Body of pancreas (tissue), 4 donors: ENCODE data around the gene IQCE. TPM values are rescaled to one million over a fixed set of nuclear protein-coding genes. Genes with fewer than 3 reads are reported as not detected.

Experiments used
- ATAC-seq: fragments of 150-250 bp; one replicate; pipeline ENCODE4 v1.9.1; 2016
- DNase-seq, 4 donors: peaks; one replicate each; pipeline ENCODE4 v3.0.0-alpha.2; 2019
- H3K27ac ChIP-seq, 4 donors: fragments of 200-600 bp; sonication (generic); 1 replicate in 3 of 4; 2 replicates in 1 of 4; pipeline versions ENCODE4 v1.5.1 to v1.6.1; 2016 to 2019; ENCODE audit warnings: mild to moderate bottlenecking in 1 of 4, mixed read lengths in 1 of 4, moderate library complexity in 1 of 4
- H3K27me3 ChIP-seq, 2 donors: fragments of 200-600 bp; sonication (generic); one replicate each; pipeline ENCODE4 v1.6.0; 2016; ENCODE audit warnings: mild to moderate bottlenecking in 1 of 2
- H3K36me3 ChIP-seq, 2 donors: fragments of 200-600 bp; sonication (generic); replicated peaks in 1 of 2; 2 replicates each; pipeline ENCODE4 v1.5.1; 2016; ENCODE audit warnings: low read depth in 2 of 2; ENCODE audit not compliant: insufficient read depth in 1 of 2
- H3K4me1 ChIP-seq: fragments of 200-600 bp; sonication (generic); one replicate; pipeline ENCODE4 v1.6.0; 2016
- H3K4me3 ChIP-seq, 2 donors: fragments of 200-600 bp; sonication (generic); 1 replicate in 1 of 2; 2 replicates in 1 of 2; pipeline ENCODE4 v1.5.1; 2016 to 2019
- H3K9me3 ChIP-seq, 3 donors: fragments of 200-600 bp; sonication (generic); 1 replicate in 2 of 3; 2 replicates in 1 of 3; pipeline ENCODE4 v1.5.1; 2016
- POLR2A ChIP-seq, 3 donors: fragments of 450-650 bp; IDR thresholded peaks; one replicate each; pipeline ENCODE4 v1.6.1; 2016; ENCODE audit warnings: antibody characterized with exemption in 3 of 3, mild to moderate bottlenecking in 2 of 3
- WGBS, 2 donors: methylation state at CpG; one replicate each; pipeline ENCODE4 v1.1.5; 2017; 5-methylcytosine and 5-hydroxymethylcytosine counted together
- intact Hi-C: fragments of 100-400 bp; cut with DNase I; formaldehyde crosslinking; loops from one replicate; pipeline ENCODE4 v1.15.1; 2023
- total RNA-seq, 2 donors: library from RNA; depleted of rRNA; stranded (reverse); fragments of >200 nt; gene quantifications; one replicate each; pipeline ENCODE4 v1.1.0, GENCODE V29; 2016
- TF ChIP-seq, protein P1 (sequence below), 7 experiments: fragments of 450-650 bp in 4 of 7; fragments of 200-600 bp in 3 of 7; sonication (generic) in 3 of 7; IDR thresholded peaks; one replicate each; pipeline ENCODE4 v1.5.1; 2016 to 2019; ENCODE audit warnings: antibody characterized with exemption in 7 of 7

Gene IQCE
- total RNA-seq, 2 donors from 2014 or later = 7.8 to 73.2 TPM

- ATAC-seq = no peak
- Histone ChIP-seq H3K36me3 (peaks cover 10 to 20% of the 10 kb centered on the region in 2 donors), H3K4me1 (no peaks in the 10 kb centered on the region), H3K9me3 (no peaks in the 10 kb centered on the region), H3K27me3 (no peaks in the 10 kb centered on the region), H3K4me3 (no peak overlapping the region), H3K27ac (no peak overlapping the region)
- TF ChIP-seq, protein P1, sequence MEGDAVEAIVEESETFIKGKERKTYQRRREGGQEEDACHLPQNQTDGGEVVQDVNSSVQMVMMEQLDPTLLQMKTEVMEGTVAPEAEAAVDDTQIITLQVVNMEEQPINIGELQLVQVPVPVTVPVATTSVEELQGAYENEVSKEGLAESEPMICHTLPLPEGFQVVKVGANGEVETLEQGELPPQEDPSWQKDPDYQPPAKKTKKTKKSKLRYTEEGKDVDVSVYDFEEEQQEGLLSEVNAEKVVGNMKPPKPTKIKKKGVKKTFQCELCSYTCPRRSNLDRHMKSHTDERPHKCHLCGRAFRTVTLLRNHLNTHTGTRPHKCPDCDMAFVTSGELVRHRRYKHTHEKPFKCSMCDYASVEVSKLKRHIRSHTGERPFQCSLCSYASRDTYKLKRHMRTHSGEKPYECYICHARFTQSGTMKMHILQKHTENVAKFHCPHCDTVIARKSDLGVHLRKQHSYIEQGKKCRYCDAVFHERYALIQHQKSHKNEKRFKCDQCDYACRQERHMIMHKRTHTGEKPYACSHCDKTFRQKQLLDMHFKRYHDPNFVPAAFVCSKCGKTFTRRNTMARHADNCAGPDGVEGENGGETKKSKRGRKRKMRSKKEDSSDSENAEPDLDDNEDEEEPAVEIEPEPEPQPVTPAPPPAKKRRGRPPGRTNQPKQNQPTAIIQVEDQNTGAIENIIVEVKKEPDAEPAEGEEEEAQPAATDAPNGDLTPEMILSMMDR (IDR thresholded peaks at IDR 0.05) = no peak
- TF ChIP-seq POLR2A (IDR thresholded peaks at IDR 0.05) = no peak
- DNase-seq = no peak
- 89 to 91% methylated on average over 4 to 25 of the region's 27 CpGs for WGBS, 2 donors
- intact Hi-C loops = no loop called here
Measured at GRCh38 chr7:2595258-2595860, 36.6 kb downstream of the IQCE start.

DNA sequence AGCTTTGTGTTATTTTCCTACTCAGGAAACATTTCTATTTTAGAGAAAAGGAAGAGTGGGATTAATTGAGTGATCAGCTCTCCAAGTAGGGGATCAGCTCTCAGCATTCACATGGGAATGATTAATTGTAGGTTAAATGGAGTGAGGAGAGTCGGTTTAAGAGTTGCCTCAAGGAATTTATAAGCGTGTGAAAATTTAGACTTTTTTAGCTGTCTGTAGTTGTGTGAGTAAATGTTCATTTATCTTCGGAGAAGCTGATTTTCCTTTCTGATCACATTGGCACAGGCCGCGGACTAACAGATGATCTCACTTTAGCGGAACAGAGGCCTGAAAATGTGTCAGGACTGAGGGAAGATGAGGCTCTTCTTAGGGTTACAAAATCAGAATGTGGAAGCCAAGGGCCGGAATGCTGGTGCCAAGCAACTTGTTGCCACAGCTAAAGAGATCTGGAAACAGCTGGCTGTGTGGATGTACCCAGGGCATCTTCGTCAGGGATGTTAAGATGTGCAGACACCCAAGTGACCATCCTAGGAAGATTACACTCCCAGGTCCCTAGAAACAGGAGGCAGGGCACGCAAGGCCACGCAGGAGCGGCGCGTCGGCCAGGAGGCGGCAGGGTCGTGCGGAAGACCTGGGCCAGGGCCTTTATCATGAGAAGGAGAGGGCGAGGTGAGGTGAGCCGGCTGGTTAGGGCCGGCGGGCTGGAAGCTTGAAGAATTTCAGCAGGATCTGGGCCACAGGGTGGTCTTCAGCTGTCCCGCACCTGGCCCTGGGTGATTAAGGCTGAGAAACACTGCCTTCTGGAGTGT lies 37.9 kb downstream of the IQCE start:
- DNase-seq (no peak), ATAC-seq (no peak)
- intact Hi-C loops = no loop called here
- Histone ChIP-seq H3K4me1 (no peaks in the 10 kb centered on the region), H3K27me3 (no peaks in the 10 kb centered on the region), H3K4me3 (no peak overlapping the region), H3K36me3 (peaks cover 10 to 20% of the 10 kb centered on the region in 2 donors), H3K9me3 (no peaks in the 10 kb centered on the region), H3K27ac (no peak overlapping the region)
- WGBS, 2 donors = 89 to 95% methylated on average over 20 to 22 of the region's 22 CpGs
- TF ChIP-seq, protein P1 (IDR thresholded peaks at IDR 0.05) = no peak

DNA sequence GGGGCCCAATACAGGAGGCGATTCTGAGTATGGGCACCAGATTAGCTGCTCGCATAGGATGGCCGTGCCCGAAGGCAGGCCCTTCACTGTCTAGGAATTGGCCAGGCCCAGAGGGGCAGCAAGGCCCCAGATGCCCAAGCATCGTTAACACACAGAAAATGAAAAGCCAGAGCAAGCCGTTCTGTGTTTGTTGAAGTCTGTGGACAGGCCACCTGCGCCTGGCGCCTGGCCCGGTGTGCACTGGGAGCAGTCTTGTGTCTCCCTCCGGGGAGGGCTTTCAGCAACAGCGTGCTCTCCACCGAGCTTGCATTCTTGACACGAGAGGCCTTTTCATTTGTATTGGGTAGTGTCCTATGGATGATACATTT lies 38.5 kb downstream of the IQCE start:
- no peak overlapping the region for H3K4me3 ChIP-seq
- no peak for DNase-seq
- TF ChIP-seq POLR2A (IDR thresholded peaks at IDR 0.05) = no peak
- TF ChIP-seq, protein P1 (IDR thresholded peaks at IDR 0.05) = no peak
- peaks cover 10 to 20% of the 10 kb centered on the region in 2 donors for H3K36me3 ChIP-seq
- 85 to 95% methylated on average over 12 to 13 of the region's 13 CpGs for WGBS, 2 donors
- no peaks in the 10 kb centered on the region for H3K4me1 ChIP-seq
- ATAC-seq = no peak
- H3K27ac ChIP-seq = no peak overlapping the region
- H3K9me3 ChIP-seq = no peaks in the 10 kb centered on the region
- no peaks in the 10 kb centered on the region for H3K27me3 ChIP-seq
- intact Hi-C loops = no loop called here

DNA sequence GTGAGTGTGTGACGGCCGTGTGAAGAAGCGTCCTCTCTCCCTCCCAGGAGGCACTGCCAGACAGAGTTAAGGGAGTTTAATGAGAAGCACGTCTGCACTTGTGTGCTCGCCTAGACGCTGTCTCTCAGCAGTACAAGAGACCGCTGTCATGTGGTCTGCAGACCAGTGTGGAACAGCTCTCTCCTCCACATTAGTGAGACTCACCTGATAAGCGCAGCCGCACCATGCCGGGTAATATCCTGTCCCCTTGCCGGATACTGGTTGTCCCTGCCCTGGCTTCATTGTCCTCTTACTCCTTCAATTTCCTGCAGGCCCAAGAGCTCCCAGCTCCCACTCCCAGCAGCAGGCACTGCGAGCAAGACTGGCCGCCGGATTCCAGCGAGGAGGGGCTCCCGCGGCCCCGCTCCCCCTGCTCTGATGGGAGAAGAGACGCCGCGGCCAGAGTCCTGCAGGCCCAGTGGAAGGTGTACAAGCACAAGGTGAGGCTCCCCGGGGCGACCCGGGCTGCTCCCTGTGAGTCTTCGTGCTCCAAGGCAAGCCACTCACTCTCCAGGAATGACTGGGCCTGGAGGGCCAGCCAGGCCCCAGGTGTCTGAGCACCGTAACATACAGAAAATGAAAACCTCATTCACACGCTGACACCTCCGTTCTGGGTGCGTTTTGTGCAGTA lies 39.5 kb downstream of the IQCE start:
- H3K4me3 ChIP-seq = no peak overlapping the region
- no peak for DNase-seq
- no peaks in the 10 kb centered on the region for H3K9me3 ChIP-seq
- no peak for ATAC-seq
- H3K27me3 ChIP-seq = no peaks in the 10 kb centered on the region
- no peaks in the 10 kb centered on the region for H3K4me1 ChIP-seq
- WGBS, 2 donors = 88 to 92% methylated on average over 10 to 29 of the region's 29 CpGs
- intact Hi-C loops = no loop called here
- no peak overlapping the region for H3K27ac ChIP-seq
- TF ChIP-seq, protein P1 (IDR thresholded peaks at IDR 0.05) = no peak
- no peak for TF ChIP-seq POLR2A (IDR thresholded peaks at IDR 0.05)
- peaks cover 2 to 17% of the 10 kb centered on the region in 2 donors for H3K36me3 ChIP-seq
